ENCODE data around the gene IL10RB. TPM values are rescaled to one million over a fixed set of nuclear protein-coding genes. Genes with fewer than 3 reads are reported as not detected.
A peak's percentile ranks its signal among the peaks of the same experiment; 100 is the strongest.

IL10RB gene
- total and polyA plus RNA-seq, 2 of the 8 experiments (the other 6 are each of a cell fraction or from before 2014, with no cell fraction given), result 2.7 to 3.2 TPM

GRCh38 chr21:33286076-33286475 is 19.9 kb downstream of the IL10RB start:
- ChIA-PET POLR2A (ENCODE audit: partially characterized antibody) (no interaction called here), CTCF (ENCODE audit: partially characterized antibody) (interaction anchor here (0.6 to 1.5 kb wide), 5 partner anchors 9 to 110 kb away, joined by 3 to 4 read pairs (median 3); no protein-coding TSS in a partner anchor)
- Histone ChIP-seq H2BK15ac (ENCODE audit: low read length) (no peak overlapping the region), H3K23me2 (ENCODE audit: low read depth, low read length) (no peaks in the 10 kb centered on the region), H3K56ac (replicated peaks; ENCODE audit: insufficient read length, low read depth, low read length) (no peak overlapping the region), H3K4me1 (replicated peaks in 1 of 4; ENCODE audit: control insufficient read depth in 3 of 4, insufficient read depth in 4 of 4, low read length in 3 of 4) (no peaks in the 10 kb centered on the region), H3K27me3 (replicated peaks in 1 of 4; ENCODE audit: control insufficient read depth in 3 of 4, extremely low read depth in 1 of 4, insufficient read depth in 3 of 4, low read length in 3 of 4) (no peaks in the 10 kb centered on the region), H3K9me3 (ENCODE audit: insufficient read depth in 2 of 2, low read depth in 1 of 2, low read length in 1 of 2) (no peaks in the 10 kb centered on the region), H3K14ac (ENCODE audit: insufficient read length) (no peak overlapping the region), H3K4me2 (ENCODE audit: insufficient read depth in 1 of 2, low read depth in 2 of 2, low read length in 2 of 2) (no peak overlapping the region), H2BK20ac (ENCODE audit: low read length) (no peak overlapping the region), H3K79me2 (ENCODE audit: control insufficient read depth in 1 of 2, insufficient read depth in 2 of 2, low read length in 2 of 2) (no peaks in the 10 kb centered on the region), H3K18ac (ENCODE audit: extremely low read depth, low read length) (no peak overlapping the region), H3K79me1 (ENCODE audit: low read depth, low read length) (no peaks in the 10 kb centered on the region), H3K9ac (replicated peaks in 1 of 4; ENCODE audit: extremely low read depth in 1 of 4, low read depth in 3 of 4, low read length in 3 of 4) (no peak overlapping the region), H4K20me1 (replicated peaks in 1 of 2; ENCODE audit: control insufficient read depth in 1 of 2, insufficient read depth in 2 of 2, low read length in 2 of 2) (no peaks in the 10 kb centered on the region), H4K5ac (ENCODE audit: insufficient read length, low read depth, low read length) (no peak overlapping the region), H2AFZ (ENCODE audit: low read length) (no peak overlapping the region), H3K23ac (ENCODE audit: insufficient read length) (no peak overlapping the region), H2AK5ac (ENCODE audit: low read depth, low read length) (no peak overlapping the region), H3K27ac (ENCODE audit: low read depth, low read length) (no peak overlapping the region), H2BK12ac (ENCODE audit: low read depth, low read length) (no peak overlapping the region), H4K91ac (replicated peaks; ENCODE audit: insufficient read length, low read length) (no peak overlapping the region), H2BK120ac (replicated peaks; ENCODE audit: low read depth, low read length) (no peak overlapping the region), H3K4me3 (ENCODE audit: extremely low read depth in 1 of 4, insufficient read depth in 2 of 4, low read depth in 3 of 4, low read length in 4 of 4) (no peak overlapping the region), H3K36me3 (ENCODE audit: control insufficient read depth in 2 of 4, insufficient read depth in 4 of 4, low read length in 3 of 4) (no peaks in the 10 kb centered on the region), H3K4ac (replicated peaks; ENCODE audit: insufficient read length, low read depth, low read length) (peak overlapping the region; percentile 36), H2BK5ac (ENCODE audit: low read depth, low read length) (no peak overlapping the region), H4K8ac (ENCODE audit: extremely low read depth, insufficient read depth, low read length) (peak overlapping the region; percentile 16; the same call in 1 of the 2 replicates)
- WGBS, 2 experiments (ENCODE audit: extremely low coverage in 1 of 2, insufficient coverage in 1 of 2, insufficient read length in 1 of 2, insufficient replicate concordance in 2 of 2, low coverage in 1 of 2, low lambda C conversion rate in 2 of 2, missing lambda C conversion rate in 1 of 2), result 85% methylated on average over 8 of the region's 11 CpGs; no CpG with 5 or more reads in 1 of the 2 experiments
- no peak for DNase-seq (ENCODE audit: low read depth in 1 of 2, low spot score in 2 of 2)
- FAIRE-seq, result no peak
- TF ChIP-seq CEBPB (IDR thresholded peaks at IDR 0.05; ENCODE audit: low read depth, low read length), result no peak
- no peak for TF ChIP-seq SAP30 (IDR thresholded peaks at IDR 0.05; ENCODE audit: insufficient read depth, insufficient replicate concordance, low read length)

All from H1 (cell line).